GM18502 (cell line): ENCODE data around the gene ITGA1.
A peak's percentile ranks its signal among the peaks of the same experiment; 100 is the strongest.

Source experiments
- ATAC-seq: cut with Tn5 transposase; IDR thresholded peaks from one replicate; pipeline ENCODE4 v1.9.1; 2021; ENCODE audit warnings: mild to moderate bottlenecking; ENCODE audit not compliant: unreplicated experiment, poor library complexity

The ITGA1 gene

DNA sequence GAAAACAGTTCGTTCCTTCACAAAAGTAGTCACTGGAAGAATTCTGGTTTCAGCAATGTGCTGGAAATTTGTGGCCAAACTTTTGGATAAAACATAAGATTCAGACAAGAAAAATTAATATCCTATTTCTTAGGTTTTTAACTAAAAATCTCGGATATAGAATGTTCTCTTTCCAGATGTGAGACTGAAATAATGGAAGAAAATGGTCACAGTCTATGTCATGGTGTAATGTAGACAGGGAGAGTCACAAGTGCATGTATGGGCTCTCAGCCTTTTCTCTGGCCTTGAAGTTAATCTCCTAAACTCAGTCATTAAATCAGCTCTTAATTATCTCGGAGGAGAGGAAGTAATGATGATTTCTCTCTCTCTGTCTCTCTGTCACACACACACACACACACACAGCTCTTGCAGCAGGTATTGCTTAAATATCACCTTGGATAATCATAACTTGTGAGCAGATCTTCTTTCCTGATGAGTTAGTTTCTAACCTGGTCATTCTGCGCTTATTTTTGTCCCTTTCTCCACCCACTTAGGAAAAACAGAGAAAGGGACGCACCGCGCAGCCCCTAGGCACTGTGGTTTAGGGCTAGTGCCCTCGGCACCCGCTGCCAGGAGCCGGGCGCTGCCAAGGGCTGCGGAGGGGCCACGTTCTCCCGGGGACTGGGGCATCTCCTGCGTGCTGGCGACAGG lies 200.8 kb downstream of the ITGA1 start:
- ATAC-seq = no peak

GRCh38 chr5:52989025-52989780 lies 201.5 kb downstream of the ITGA1 start, which contains the start of gene ITGA2:
Gene ITGA2 (plus strand): TSS chr5:52989352. CDS start chr5:52989469, 117 bp downstream.
- peak; percentile 63 for ATAC-seq

- ATAC-seq = peak; percentile 24
Measured at GRCh38 chr5:52989781-52990527, 202.2 kb downstream of the ITGA1 start.

DNA sequence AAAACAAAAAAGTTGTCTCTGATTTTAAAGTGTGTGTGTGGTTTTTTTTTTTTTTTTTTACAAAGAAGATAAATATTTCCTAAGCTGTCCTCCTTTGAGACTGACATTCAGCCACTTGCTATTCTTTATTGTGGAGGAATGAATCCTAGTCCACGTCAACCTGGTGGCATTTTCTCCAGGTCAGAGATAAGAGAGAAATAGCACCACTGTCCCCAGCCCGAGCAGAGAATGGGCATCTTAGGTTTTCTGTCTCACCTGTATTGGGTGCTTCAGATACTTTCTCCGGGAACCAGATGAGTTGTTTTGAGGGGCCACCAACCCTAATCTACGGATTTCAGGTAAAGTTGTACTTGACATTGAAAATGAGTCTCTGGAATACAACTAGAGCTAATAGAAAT lies 202.8 kb downstream of the ITGA1 start:
- ATAC-seq = no peak

DNA sequence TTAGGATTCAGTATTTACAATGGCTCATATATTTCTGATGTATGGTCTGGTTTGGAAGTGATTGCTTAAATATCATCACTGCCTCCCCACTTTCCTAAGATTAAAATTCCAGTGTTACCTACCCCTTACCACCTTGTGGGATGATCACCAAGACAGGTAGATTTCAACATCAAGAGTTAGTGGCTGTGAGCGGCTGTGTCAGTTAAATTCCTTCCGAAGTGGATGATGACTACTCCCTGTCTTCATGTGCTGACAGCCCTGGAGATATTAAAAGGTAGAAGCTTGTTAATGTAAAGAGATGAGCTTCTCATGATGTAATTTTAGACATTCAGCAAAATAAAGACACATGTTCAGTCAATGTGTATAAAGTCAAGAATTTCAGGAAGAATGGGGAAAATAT lies 205.7 kb downstream of the ITGA1 start:
- no peak for ATAC-seq

GRCh38 chr5:52994266-52994665 lies 206.6 kb downstream of the ITGA1 start:
- ATAC-seq = no peak

GRCh38 chr5:52995095-52995494 lies 207.4 kb downstream of the ITGA1 start:
- no peak for ATAC-seq

DNA sequence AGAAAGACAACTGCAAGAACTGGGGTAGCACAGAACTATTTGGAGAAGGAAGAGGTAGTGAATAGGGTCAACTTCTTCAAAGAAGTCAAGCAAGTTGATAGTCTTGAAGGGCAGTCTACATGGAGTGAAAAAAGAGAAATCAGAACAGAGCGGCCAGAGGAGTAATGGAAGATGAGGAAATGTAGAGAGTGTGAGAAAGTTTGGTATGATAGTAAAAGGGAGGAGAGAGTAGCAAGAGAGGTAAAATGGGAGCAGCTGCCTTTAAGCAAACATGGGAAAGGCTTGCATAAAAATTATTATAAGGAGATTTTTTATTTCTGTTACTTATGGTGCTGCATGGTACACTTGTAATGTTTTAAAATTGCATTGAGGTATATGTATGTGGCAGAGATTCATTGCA lies 208.2 kb downstream of the ITGA1 start:
- ATAC-seq = no peak

DNA sequence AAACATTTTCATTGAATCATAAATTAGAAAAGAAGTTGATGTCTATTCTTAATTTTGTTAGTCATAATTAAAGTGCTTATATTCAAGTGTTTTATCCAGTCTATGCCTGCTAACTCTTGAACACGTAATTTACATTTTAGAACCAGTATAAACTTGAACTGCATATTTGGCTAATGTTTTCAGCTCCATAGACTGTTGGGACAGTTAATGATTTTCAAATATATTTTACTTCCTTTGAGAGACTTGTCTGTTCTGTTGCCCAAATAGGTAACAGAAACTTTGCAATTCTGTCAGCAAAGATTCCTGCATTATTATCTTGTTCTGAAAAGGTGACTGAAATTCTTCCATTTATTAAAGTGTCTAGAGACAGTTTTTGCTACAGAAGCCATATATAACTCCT lies 209.3 kb downstream of the ITGA1 start:
- ATAC-seq = no peak

- no peak for ATAC-seq
Measured at GRCh38 chr5:52997424-52997823, 209.7 kb downstream of the ITGA1 start.

DNA sequence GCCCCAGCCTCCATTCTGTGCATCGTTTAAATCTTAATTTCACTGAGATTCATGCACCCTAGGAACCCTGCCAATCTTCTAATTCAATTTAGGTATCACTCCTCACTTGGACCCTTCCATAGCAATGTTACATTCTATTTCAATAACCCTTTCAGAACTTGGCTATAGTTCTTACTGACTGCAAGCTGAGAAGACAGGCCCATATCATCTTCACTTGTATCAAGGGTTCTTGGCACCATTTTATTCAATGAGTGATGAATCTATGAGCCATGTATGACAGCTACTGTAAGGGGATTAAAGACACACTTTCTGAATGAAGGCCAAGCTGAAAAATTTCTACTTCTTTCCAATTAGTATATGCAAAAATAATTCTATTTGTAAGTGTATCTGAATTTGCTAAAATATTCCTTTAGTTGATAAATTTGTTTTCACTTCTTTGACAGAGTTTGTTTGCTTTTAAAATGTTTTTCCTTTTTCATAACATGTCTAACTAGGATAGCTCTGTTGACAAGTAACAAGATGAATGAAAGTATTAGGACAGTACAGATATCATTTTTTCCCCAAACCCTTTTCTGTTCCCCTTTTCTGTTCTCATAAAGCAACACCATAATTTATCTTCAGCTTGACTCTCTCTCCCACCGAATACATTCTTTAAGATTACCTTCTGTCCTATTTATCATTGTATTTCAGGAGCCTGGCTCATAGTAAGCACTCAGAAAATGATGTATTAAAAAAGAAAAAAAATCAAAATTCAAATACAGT lies 211.0 kb downstream of the ITGA1 start:
- ATAC-seq = peak; percentile 65

- no peak for ATAC-seq
Measured at GRCh38 chr5:52999344-52999949, 211.7 kb downstream of the ITGA1 start.

DNA sequence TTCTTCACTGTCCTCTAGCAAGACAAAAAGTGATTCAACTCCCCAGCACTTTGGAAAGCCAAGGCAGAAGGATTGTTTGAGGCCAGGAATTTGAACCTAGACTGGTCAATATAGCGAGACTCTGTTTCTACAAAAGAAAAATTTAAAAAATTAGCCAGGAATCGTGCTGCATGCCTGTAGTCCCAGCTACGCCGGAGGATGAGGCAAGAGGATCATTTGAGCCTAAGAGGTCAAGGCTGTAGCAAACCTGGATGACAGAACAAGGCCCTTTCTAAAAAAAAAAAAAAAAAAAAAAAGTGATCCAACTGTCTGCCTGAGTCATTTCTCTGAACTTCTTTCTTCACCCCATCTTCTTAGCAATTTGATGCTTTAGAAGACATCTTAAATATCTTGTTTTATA lies 213.8 kb downstream of the ITGA1 start:
- ATAC-seq = no peak

DNA sequence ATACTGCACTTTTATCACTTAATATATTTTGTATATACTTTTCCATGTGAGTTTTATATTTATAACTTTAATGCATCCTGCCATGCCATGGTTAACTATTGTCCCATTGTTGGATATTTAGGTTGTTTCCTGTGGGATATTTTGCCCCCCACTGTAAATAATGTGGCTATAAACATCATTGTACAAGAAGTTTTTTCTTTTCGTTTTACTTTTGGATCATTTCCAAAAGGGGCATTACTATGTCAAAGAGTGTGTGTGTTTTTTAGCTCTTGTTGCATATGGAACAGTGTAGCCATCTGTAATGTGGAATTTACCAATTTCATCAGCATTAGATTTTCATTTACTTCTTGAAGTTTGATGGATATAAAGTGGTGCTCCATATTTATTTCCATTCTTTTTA lies 214.8 kb downstream of the ITGA1 start:
- no peak for ATAC-seq

GRCh38 chr5:53003144-53003543 lies 215.4 kb downstream of the ITGA1 start:
- ATAC-seq = no peak

- no peak for ATAC-seq
Measured at GRCh38 chr5:53006911-53007890, 219.5 kb downstream of the ITGA1 start.

- peak; percentile 97 for ATAC-seq
Measured at GRCh38 chr5:53008751-53009150, 221.0 kb downstream of the ITGA1 start.
